NCI-H1694 treated with DMSO at 0.1 percent for 48 hours (cell line): ENCODE measurements around the gene ZNF396.

Experiments used
- DNase-seq: peaks from one replicate; lab custom pipeline; 2025; lab: John Stamatoyannopoulos, UW

Gene ZNF396

DNA sequence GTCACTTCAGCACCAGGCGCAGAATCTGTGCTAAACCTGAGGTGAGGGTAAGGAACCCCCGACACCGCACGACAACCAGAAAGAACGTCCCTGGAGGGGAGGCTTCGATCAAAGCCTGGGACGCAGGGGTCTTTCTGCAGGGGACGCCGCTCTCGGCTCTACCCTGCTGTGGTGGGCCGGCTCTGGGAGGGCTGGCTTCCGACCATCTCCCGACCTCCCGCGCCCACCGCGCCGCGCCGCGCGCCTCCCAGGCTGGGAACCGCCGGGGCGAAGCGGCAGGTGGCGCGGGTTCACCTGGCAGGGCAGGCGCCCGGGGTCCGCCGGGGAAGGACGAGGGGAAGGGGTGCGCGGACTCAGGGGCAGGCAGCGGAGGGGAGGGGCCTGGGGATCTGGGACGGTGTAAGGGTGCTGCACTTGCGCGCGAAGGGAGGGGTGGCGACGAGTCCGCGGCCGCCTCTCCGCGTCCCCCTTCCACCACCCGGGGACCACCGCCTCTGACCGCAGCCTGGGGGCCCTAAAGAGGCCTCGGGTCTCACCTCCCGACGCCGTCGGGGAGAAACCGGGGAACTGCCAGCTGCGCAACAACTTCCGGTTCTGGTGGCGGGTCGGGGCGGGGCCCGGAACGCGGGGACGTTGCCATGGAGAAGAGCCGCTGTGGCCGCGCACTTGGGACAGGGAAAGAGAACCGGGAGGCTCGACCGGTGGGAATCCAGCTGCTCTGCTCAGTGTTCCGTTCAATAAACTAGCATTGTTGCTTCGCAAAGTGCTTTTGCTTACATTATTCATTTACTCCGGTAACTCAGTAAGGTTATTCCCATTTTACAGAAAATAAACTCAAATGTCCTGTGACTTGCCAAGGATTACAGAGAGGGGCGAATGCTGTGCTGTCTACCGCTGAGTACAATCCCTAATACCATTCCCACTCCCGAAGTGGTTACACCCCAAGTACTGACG, at the start of gene ZNF396:
Gene ZNF396 (minus strand): TSS at position 596 of the 954 bp plus-strand sequence. CDS start 3,045 bp downstream, outside the sequence.
- peak; percentile 17 for DNase-seq

DNA sequence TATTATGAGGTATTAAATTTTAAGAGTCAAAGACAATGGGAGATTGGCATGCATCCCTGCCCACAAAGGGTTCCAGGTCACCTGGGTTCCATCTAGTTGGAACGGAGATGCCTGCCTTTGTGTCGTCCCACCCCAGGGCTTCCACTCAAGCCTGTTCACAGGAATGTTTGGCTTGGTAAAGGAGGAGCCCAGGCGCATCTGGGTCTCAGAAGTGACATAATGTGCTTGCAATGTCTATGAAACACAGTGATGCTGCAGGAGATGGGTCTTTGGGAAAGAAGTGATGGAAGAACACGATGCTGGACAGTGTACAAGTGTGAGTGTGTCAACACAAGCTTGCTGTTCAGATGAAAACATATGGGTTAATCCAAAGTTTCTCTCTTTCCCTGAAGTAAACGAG, 49.6 kb upstream of the ZNF396 start:
- no peak for DNase-seq

DNA sequence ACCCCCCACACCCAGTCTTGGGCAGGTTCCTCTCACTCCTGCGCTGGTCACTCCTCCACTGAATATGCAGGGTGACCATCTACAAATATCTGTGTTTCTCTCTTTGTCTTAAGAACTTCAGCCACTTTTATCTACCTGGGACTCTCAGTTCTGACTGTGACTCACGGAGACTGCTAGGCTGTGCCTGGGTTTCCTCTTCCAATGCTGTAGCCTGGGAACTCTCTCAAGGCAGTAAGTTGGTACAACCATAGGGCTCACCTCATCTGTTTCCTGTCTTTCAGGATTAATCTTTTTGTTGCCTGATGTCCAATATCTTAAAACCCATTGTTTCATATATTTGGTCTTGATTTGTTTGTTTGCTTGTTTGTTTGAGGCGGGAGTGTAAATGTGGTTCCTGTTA, 47.2 kb upstream of the ZNF396 start:
- no peak for DNase-seq

DNA sequence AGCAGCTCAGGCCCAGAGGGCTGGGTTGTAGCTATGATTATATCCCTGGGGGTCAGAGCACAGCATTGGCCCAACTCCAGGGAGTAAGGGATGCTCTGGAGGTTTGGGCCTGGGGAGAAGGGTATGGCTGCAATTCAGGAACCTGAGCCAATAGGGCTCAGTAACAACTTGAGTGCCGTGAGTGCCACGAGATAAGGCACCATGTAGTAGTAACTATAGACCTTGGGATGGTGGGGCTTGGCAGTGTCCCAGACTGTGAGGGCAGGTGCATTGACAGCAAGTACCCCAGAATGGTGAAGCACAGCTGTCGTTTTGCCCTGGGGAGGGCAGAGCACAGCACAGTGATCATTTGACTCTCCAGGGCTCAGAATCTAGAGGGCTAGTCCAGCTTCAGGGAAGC, 45.1 kb upstream of the ZNF396 start:
- DNase-seq = no peak

DNA sequence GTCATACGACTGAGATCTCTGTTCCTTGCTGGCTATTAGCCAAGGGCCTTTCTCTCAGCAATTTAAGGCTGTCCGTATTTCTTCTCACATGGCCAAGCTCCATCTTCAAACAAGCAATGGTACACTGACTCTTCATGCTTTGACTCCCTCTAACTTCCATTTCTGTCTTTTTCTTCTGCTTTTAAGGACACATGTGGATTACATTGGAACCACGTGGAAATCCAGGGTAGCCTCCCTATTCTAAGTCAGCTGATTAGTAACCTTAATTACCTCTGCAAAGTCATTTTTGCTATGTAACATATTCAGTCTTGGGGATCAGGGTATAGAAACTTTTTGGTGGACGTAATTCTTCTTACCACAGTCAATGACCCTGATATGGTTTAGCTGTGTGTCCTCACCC, 41.5 kb upstream of the ZNF396 start:
- DNase-seq = no peak

DNA sequence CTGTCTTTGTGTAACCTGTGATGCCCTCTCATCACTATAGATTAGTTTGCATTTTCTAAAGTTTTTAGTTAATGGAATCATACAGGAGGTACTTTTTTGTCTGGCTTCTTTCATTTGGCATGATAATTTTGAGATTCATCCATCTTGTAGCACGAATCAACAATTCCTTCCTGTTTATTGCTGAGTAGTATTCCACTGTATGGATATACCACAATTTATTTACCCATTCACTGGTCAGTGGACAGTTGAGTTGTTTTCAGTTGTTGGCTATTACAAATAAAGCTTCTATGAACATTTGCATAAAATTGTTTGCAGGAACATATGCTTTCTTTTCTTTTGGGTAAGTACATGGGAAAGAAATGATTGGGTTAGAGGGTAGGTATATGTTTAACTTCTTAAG, 40.1 kb upstream of the ZNF396 start:
- no peak for DNase-seq

DNA sequence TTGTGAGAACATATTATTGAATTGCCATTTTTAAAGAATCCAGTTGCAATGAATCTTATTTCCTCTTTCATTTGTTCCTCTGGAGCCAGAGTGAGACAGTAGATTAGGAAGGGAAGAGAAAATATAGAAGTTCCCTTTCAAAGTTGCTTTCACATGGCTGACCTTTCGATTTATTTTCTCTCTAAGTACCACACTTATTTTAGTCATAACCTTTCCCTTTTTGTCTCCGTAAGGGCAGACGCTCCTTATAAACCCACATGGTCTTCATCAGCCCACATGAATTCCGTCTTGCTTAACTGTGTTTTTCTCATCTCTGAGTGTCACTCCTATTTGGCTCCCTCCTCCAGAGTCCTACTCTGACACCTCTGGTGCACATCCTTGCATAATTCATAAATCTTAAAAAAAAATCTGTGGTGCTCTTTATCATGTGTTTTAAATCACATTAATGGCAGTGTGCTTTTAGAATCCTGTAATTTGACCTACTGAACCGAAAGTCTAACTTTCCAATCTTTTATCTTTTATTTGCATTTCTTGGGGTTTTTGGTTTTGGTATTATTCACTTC, 38.5 kb upstream of the ZNF396 start:
- DNase-seq = no peak

DNA sequence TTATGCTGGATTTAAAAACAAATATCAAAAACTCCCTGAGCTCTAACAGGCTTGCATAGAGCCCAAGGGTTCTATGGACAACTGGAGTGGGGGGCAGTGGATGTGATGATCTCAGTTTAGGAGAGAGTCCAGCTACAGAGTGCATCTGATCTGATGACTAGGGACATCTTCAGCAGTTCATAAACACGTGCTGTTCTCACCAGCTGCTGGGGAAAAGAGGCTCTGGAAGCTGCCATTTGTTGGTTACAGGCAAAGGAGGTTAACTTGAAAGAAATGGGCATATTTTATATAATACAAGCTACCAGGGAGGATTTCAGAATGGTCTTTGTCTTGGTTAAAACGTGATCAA, 36.0 kb upstream of the ZNF396 start:
- no peak for DNase-seq

DNA sequence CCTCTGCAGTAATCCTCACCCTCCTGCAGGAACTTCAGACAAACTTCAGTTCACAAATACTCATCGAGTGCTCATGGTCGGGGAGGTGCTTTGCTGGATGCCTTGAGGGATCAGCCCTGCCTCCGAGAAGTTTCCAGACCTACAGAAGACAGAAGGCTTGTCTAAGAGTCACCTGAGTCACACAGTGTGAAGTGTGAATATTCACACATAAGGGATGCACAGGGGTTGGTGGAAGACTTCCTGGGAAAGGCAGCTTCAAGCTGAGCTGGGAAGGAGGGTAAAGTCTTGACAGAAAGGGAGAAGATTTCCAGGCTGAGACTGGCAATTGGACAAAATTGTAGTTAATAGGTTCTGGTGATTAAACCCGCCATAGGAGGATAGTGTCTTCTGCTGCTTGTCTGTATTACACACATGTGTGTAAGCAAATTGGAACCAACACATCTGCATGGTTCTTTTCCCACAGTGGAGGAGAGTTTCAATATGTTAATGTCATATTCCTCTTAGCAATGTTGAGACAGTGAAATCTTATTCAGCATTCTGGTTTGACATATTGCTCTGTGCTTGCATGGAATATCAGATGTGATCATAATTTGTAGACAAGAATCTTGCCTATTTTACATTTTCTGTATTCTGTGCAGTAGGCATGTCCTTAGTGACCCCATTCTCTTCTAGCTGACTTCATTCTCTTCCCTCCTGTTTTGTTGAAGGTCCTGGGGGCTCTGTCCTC, 34.7 kb upstream of the ZNF396 start:
- DNase-seq = no peak

DNA sequence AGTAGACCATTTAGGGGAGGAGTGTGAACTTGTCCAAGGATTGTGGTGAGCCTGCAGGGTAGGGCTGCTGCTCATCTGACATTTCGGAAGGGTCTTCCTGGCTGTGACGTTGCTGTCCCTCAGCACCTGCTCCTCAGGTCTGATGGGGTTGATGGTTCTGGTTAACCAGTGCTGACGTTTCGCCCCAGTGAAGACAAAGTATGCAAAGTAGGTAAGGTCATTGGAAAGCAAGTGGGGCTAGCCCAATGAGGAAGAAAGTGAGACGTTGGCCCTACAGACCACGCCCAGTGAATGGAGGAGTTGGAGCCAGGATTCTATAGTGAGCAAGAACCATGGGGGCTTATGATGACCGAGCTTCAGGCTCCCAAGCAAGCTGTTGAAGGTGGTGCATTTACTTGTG, 33.4 kb upstream of the ZNF396 start:
- DNase-seq = no peak

DNA sequence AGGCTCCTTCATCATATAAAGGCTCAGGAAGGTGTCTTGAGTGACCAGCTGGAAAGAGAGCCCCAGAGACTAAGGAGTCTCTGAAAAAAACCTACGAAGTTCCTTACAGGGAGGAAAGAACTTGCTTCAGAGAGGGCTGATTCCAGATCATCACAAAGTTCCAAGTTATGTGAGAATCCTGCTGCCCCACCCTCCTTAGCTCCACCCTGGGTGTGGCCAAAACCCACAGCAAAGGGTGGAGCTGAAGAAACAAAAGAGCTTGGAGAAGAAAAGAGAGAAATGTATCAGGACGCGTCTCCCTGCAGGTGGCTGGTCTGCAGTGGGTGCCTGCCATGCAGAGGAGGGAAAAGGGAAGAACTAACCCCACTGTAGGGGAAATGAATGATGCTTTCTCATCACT, 32.8 kb upstream of the ZNF396 start:
- DNase-seq = no peak

DNA sequence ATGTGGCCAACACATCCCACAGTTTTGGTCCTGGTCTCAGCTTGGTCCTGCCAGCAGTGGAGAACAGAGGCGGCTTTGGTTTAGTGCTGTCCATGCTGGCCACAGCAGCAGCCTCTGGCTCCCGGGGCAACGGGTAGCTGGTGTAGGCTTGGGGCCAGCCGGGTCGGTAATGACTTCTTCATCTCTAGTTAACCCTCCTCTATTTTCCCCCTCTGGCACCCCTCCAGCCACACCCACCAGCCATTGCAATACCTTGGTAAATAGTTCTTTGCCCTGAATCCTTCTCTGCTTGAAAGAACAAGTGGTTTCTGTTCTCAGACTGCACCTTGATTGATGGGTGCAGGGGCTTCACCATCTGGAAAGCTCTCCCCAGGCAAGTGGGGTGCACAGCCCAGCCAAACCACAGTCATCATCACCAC, 31.7 kb upstream of the ZNF396 start:
- no peak for DNase-seq

DNA sequence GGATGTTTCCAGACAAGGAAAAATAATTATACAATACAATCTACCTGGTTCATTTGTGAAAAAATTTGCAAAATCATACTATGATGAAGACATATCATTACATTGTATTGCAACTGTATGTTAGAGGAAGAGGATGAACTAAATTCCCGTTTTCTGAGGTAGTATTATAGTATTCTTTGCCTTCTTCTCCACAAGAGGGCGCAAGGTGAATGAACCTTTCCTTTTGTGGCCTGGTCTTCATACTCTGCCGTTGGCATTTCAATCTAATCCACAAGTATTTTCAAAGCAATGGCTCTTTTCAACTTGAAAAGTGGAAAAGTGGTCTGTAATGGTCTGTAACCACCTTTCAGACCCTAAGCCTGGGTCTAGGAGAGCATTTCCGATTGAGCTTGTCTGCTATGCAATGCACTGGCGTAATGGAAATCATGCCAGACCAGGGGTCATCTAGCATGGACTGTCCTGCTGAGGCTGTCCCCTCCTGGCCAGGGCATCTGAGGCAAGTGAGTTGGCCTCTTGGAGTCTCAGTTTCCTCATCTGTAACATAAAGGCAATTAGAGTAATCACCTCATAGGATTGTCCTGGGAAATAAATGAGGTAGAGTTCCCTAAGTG, 30.8 kb upstream of the ZNF396 start:
- peak; percentile 58 for DNase-seq

DNA sequence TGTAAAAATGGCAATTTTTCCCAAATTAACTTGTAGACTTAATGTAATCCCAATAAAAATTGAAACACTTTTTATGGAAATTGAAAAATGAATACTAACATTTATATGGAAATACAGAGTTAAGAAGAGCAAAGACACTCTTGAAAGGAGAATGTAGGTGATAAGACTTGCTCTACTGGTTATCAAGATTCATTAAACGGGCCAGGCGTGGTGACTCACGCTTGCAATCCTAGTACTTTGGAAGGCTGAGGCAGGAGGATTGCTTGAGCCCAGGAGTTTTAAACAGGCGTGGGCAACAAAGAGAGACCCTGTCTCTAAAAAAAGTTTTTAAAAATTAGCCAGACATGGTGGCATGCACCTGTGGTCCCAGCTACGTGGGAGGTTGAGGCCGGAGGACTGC, 29.5 kb upstream of the ZNF396 start:
- no peak for DNase-seq

DNA sequence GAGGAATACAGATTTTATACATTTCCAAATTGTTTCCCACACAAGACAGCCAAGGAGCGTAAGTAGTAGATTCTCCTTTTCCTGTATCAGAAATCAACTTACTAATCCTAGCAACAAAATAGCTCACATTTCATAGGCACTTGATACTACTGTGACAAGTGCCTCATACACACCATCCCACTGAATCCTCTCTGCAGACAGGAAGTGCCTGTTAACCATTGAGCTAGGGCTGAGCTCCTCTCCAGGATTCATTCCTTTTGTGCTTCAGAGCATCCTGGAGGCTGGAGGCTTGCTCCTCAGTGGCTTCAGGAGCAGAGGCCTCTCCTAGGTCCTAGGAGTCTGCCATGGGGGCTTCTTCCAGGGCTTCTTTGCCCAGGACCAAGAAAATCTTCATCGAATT, 20.8 kb upstream of the ZNF396 start:
- DNase-seq = no peak

DNA sequence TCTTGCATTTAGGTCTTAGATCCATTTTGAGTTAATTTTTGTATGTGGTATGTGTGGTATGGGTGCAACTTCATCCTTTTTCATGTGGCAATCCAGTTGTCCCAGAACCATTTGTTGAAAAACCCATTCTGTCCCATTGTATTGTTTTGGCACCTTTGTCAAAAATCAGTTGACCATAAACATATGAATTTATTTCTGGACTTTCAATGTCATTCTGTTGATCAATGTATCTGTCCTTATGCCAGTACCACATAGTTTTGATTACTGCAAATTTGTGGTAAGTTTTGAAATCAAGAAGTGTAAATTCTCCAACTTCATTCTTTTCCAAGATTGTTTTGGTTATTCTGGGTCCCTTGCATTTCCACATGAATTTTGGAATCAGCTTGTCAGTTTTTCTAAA, 16.6 kb upstream of the ZNF396 start:
- DNase-seq = no peak

DNA sequence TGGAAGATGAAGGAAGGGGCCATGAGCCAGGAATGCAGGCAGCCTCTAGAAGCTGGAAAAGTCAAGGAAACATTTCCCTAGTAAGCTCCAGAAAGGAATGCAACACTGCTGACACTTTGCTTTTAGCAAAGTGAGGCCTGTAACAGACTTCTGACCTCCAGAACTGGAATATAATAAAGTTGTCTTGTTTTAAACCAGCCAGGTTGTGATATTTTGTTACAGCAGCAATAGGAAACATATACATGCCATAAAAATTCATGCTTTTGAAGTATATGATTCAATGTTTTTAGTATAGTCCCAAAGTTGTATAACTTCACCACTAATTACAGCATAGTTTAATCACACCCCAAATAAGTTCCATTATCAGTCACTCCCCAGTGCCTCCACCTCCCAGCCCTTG, 15.2 kb upstream of the ZNF396 start:
- no peak for DNase-seq

DNA sequence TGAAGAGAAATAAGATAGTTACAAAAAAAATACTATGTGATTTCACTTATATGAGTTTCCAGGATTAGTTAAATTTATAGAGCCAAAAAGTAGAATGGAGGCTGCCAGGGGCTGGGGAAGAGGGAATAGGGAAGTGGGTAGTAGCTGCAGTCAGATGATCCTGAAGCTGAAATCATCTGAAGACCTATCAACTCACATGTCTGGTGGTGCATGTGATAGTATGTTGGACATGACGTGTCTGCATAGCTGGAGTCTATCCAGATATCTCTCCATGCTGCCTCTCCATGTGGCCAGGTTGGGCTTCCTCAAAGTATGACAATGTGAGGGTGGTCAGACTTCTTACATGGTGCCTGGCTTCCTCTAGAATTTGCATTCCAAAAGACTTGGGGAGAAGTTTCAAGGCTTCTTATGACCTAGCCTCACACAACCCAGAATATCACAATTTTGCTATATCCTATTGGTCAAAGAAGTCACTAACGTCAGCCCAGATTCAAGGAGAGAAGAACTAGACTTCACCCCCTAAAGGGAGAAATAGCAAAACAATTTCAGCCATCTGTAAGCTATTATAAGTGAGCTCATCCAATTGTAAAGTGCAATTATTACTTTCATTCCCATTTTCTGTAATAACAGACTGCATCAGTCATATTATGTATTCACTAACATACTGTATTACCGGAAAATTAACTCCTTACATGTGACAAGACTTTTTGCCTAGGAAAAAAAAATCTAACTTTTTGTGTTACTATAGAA, 14.0 kb upstream of the ZNF396 start:
- DNase-seq = no peak

DNA sequence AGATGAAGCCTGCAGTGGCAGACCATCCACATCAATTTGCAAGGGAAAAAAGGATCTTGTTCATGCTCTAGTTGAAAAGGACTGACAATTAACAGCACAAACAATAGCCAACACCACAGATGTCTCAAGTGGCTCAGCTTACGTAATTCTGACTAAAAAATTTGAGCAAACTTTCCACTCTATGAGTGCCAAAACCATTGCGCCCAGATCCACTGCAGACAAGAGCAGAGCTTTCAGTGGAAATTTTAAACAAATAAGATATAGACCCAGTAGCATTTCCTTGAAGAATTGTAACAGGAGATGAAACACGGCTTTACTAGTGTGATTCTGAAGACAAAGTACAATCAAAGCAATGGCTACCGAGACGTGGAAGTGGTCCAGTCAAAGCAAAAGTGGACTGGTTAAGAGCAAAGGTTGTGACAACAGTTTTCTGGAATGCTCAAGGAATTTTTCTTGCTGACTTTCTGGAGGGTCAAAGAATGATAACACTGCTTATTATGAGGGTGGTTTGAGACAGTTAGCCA, 12.0 kb upstream of the ZNF396 start:
- no peak for DNase-seq

DNA sequence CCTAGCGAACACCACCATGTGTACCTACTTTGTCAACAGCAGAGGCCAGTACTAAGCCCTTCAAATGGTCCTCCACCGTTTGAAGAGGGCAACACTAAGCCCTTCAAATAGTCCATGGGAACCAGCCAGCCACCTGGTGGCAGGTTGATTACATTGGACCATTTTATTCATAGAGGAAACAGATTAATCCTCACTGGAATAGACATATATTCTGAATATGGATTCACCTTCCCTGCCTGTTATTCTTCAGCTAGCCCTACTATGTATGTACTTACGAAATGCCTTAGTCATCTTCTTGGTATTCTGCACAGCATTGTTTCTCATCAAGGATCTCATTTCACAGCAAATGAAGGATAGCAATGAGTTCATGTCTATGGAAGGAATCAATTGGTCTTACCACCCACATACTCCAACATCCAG, 10.0 kb upstream of the ZNF396 start:
- no peak for DNase-seq

DNA sequence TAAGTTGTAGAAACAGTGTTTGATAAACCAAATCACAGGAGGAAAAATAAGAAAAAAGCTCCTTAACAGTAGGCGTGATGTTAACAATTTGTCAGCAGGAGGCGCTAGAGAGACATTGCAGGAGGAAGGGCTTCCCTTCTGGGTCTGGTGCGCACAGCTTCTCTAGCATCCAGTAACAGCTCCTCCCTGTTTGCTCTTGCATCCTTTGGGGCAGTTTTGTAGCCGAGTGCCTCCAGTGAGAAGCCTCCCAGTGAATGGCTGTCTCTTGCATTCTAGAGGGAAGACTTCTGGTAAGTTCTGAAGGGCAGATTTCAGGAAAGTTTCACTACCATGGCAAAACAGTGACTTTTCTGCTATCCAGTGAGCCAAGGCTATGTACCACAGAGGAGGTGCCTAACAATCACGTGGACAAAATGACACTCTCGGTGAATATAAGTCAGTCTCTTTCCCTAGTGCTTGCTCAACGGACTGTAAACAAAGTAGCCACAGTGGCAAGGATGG, 9.5 kb upstream of the ZNF396 start:
- DNase-seq = peak; percentile 65
